ENCODE data around the gene FCSK.

The FCSK gene

DNA sequence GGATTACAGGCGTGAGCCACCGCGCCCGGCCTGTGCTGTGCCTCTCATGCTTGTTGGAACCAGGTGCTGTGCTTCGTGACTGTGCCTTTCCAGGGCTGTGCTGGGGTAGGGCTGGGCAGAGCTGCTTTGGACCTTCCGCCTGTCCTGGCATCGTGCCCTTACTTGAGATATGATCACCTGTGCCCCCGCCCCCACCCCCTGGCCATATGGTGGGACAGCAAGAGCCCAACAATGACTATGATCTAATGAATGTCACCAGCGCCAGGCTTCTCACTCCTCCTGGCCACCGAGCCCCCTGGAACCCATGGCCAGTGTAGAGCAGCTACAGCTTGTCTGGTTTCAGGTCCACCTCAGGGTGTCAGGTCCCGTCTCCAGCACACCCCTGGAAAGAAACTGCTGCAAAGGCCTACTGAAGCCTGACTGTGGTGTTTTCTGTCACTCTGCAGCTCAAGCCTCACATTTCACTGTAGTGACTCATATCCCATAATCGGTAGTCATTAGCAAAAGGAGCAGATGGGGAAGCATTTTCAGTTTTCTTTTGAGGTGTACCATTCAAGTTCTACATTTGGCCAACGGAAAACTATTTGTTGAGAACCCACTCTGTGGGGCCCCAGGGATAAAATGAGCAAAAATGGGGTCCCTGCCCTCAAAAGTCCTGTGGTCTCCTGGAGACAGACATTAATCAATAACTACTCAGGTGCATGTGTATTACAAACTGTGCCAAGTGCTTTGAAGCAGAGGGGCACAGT lies 22.1 kb downstream of the FCSK start:
- peak in 3 of 56 donors; percentile 4 to 17 (median 4) for DNase-seq

- no peak for DNase-seq
Observed at GRCh38 chr16:70478169-70478568, 23.8 kb downstream of the FCSK start.

- DNase-seq = no peak
Observed at GRCh38 chr16:70478912-70479341, 24.5 kb downstream of the FCSK start.

DNA sequence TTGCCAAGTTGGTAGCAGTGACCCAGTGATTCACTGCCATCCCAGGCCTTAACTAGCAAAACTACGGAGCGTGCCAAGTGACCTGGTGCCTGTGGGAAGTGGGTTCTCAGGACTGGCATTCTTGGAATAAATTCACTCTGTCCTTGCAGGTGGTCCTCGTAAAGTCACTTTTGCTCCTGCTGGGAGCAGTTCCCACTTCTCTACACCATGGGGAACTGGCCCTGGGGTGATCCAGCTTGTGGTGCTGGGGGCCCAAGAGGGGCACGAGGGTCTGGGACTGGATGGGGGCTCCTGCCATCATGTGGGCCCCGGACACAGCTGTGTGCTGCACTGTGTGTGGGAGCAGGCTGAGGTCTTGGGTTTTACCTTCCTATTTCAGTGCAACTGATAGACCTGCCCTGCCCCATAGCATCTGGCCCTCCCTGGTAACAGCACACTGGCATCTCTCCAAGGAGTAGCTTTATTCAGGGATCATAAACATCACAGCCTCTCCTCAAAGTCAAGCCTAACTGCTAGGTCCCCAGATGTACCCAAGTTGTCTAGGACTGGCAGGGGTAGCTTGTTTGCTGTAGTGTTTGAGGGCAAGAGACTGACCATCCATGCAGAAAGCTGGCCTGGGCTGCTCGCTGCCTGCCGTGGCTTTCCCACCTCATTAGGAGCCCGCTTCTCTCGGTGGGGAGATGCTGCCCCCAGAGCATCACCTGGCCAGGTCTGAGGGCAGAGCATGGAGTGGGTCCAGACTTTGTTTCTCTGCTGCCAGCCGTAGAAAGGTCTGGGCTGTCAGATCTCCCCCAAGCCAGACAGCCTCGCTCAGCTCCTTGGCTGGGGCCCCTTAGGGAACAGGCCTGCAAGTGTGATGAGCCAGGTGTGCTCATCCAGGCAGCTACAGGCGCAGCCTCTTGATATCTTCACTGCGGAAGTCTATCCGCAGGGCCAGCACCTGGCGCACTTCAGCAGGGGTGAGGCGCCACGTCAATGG lies 26.0 kb downstream of the FCSK start:
- no peak for DNase-seq

DNA sequence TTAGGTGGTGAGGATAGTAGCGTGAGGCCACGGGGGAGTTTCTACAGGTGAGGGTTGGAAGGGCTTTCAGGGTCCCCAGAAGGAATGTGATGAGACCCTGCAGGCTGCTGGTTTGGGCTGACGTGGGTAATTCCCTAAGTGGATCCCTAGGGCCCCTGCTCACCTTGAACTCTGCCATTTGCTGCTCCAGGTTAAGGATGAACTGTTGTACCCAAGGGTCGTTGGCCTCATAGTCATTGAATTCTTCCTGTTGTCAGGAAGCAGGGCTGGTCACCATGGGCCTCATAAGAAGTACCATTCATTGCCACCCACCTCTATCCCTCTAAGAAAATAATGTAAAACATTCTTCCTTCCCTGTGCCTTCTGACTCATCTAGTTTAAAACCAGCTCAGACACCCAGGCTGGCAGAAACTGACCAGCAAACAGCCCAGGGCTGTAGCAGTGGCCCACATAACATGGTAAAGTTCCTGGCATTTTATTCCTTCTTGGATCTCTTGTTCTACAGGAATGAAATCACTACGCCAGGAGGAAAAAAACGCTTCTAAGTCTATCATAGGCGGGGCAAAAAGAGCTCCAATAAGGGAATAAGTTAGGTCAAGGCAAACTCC lies 27.6 kb downstream of the FCSK start:
- DNase-seq = no peak

- DNase-seq = no peak
Observed at GRCh38 chr16:70482624-70483023, 28.2 kb downstream of the FCSK start.

GRCh38 chr16:70483426-70483825 lies 29.0 kb downstream of the FCSK start:
- DNase-seq = no peak

DNA sequence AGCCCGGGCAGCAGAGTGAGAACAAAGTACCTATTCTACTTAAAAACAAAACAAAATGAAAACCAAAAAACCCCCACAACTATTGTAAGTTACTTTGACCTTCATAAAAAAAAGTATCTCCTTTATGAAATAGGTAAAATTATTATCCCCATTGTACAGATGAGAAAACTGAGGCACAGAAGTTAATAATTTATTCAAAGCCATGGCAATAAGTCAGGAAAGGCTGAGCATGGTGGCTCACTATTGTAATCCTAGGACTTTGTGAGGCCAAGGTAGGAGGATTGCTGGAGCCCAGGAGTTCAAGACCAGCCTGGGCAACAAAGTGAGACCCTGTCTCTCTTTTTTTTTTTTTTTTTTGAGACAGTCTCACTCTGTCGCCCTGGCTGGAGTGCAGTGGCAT lies 30.5 kb downstream of the FCSK start:
- DNase-seq = no peak

- DNase-seq = peak in 16 of 56 donors; percentile 8 to 54 (median 24)
Observed at GRCh38 chr16:70490261-70490660, 35.9 kb downstream of the FCSK start.

DNA sequence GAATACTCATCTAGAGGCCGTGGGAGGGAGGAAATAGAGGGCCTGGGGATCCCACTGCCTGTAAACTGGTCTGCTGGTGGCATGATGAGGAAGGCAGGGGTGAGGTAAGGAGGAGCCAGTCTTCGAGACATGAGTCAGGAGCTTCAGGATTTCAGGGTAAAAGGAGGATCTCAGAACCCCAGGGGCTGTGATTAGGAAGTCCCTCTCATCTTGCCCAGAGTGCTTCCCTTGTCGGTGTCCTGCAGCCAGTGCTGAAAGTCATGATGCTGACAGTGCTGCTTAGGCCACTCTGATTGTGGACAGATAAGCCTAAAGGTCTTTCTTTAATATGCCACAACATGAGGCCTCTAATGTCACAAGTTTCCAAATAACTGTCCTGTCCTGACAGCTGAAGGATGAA lies 39.4 kb downstream of the FCSK start:
- no peak for DNase-seq

DNA sequence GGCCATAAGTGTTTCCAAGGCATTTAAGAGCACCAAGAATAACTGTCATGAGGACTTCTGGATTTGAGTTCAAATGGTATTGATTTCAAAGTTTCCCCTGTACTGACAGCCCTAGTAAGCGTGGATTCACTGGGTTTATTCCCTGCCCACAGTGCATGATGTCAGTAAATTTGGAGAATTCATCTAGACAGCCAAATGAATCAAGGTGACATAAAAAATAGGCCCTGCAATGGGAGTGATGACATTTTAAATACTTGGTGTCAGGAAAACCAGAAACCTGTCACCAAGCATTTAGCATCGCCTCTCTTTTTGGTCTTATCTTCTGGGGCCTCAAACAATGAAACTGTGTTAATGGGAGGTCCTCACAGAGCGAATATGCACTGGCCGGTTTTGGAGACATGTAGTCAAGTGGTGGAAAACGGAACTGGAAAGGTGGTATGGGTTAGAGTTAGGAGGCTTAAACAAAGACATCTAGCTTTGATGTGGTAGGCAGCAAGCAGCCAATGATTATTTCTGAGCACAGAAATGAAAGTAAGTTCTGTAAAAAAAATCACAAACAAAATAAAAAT lies 39.9 kb downstream of the FCSK start:
- DNase-seq = no peak

DNA sequence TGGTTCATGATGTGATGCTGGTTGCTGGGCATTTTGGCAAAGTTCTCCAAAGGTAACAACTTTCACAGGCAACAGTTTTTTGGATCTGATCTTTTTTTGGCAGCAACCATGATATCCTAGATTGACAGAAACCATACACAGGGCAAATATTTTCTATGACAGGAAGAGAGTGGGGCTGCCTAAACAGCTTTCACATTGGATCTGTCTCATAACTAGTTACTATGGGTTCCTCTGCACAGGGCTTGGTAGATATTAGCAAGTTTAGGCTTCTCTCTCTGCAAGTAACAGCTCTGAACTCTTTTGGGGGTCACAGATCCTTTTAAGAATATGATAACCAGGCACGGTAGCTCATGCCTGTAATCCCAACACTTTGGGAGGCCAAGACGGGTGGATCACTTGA lies 40.4 kb downstream of the FCSK start:
- DNase-seq = no peak

- no peak for DNase-seq
Observed at GRCh38 chr16:70495425-70496182, 41.2 kb downstream of the FCSK start.

DNA sequence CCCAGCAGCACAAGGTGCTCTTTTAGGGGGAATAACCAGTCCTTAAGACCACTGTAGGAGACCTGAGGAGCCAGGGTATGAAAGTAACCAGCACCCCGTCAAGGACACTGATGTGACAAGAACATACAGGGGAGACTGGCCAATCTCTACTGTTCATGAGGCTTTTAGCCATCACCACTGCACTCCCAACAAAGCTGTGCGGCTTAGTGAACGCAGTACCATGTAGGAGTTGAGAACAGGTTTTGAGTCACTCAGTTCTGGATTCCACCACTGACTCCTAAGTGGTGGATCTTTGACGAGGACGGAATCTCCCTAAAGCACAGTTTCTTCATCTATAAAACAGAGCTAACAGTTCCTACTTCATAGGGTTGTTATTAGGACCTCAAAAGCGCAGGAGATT lies 42.1 kb downstream of the FCSK start:
- DNase-seq = no peak

GRCh38 chr16:70508752-70509151 lies 54.4 kb downstream of the FCSK start:
- no peak for DNase-seq

DNA sequence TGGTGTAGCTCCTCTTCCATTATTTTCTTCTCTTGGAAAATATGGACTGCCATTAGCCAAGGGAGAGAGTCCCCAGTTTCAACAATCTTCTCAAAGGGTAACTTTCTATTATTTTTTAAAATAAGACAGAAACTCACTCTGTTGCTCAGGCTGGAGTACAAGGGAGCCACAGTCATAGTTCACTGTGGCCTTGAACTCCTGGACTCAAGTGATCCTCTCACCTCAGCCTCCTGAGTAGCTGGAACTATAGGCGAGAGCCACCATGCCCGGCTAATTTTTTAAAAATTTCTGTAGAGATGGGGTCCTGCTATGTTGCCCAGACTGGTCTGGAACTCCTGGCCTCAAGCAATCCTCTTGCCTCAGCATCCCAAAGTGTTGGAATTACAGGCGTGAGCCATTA lies 55.8 kb downstream of the FCSK start:
- no peak for DNase-seq

DNA sequence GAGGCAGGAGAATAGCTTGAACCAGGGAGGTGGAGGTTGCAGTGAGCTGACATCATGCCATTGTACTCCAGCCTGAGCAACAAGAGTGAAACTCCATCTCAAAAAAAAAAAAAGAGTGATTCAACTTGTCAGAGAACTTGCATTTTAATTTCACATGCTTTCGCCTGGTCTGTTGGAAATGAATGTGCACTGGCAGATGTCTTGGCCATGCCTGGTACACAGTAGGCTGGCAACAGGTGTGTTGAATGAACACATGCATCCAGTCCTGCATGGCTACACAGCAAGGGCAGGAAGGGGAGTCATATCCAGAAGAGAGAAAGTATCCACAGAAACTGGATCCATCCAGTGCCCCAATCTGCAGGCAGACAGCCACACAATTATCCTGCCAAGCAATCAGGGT lies 57.4 kb downstream of the FCSK start:
- DNase-seq = no peak

DNA sequence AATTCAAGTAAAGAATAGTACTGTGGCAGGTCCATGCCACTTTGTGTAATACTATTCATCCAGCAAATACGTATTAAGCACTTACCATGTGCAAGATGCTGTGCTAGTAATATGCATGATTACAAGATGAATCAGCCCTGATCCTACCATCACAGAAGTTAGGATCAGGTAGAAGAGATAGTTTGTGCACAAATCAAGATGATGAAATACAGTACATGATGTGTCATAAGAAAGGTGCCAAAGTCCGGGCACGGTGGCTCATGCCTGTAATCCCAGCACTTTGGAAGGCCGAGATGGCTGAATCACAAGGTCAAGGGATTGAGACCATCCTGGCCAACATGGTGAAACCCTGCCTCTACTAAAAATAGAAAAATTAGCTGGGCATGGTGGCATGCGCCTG lies 58.1 kb downstream of the FCSK start:
- no peak for DNase-seq

- DNase-seq = no peak
Observed at GRCh38 chr16:70520612-70521297, 66.4 kb downstream of the FCSK start.

Measured in amygdala (tissue), 56 donors.